Forelimb muscle (tissue), 1 donor: ENCODE measurements around the gene GUCD1. TPM values are rescaled to one million over a fixed set of nuclear protein-coding genes. Genes with fewer than 3 reads are reported as not detected.
"Not testable (repeated sequence)": the region's sequence is repeated elsewhere in the genome, so short reads cannot be mapped to it uniquely, and the experiment has no call there.

Experiments
- DNase-seq: peaks from one replicate; pipeline ENCODE4 v3.0.0-alpha.2; 2013; ENCODE audit warnings: low read depth
- polyA plus RNA-seq: library from polyadenylated mRNA; unstranded; fragments of 120-200 nt; gene quantifications from one replicate; pipeline ENCODE4 v1.2.1, GENCODE V29; 2013; ENCODE audit not compliant: insufficient read length

The GUCD1 gene
- polyA plus RNA-seq: 69.0 TPM

- no peak for DNase-seq
Measured at GRCh38 chr22:24554313-24555164, at the start of gene GUCD1. Gene GUCD1, minus strand, starts transcription at chr22:24555138. Its CDS starts 147 bp downstream, at chr22:24554991.

GRCh38 chr22:24603770-24604629, 49.1 kb upstream of the GUCD1 start:
- not testable (repeated sequence) for DNase-seq

- not testable (repeated sequence) for DNase-seq
Measured at GRCh38 chr22:24602847-24603769, 48.2 kb upstream of the GUCD1 start, which contains the start of gene GGT1. Gene GGT1, plus strand, starts transcription at chr22:24603193. Its CDS starts 7,889 bp downstream, at chr22:24611082.

GRCh38 chr22:24602105-24602749, 47.3 kb upstream of the GUCD1 start:
- not testable (repeated sequence) for DNase-seq

- no peak for DNase-seq
Measured at GRCh38 chr22:24601217-24602104, 46.5 kb upstream of the GUCD1 start.

- not testable (repeated sequence) for DNase-seq
Measured at GRCh38 chr22:24599958-24600715, 45.2 kb upstream of the GUCD1 start.

GRCh38 chr22:24599514-24599913, 44.6 kb upstream of the GUCD1 start:
- DNase-seq: no peak

GRCh38 chr22:24597076-24597475, 42.1 kb upstream of the GUCD1 start:
- DNase-seq: not testable (repeated sequence)

- DNase-seq: no peak
Measured at GRCh38 chr22:24595863-24596262, 40.9 kb upstream of the GUCD1 start.

GRCh38 chr22:24595228-24595627, 40.3 kb upstream of the GUCD1 start:
- DNase-seq: no peak

- no peak for DNase-seq
Measured at GRCh38 chr22:24594569-24595120, 39.7 kb upstream of the GUCD1 start.

GRCh38 chr22:24593836-24594568, 39.1 kb upstream of the GUCD1 start:
- DNase-seq: no peak

GRCh38 chr22:24593559-24593835, 38.6 kb upstream of the GUCD1 start:
- not testable (repeated sequence) for DNase-seq

GRCh38 chr22:24592851-24593558, 38.1 kb upstream of the GUCD1 start, which contains the start of gene LRRC75B:
Gene LRRC75B, minus strand, starts transcription at chr22:24593073. Its CDS starts 34 bp downstream, at chr22:24593039.
- DNase-seq: peak; percentile 24

GRCh38 chr22:24592058-24592850, 37.3 kb upstream of the GUCD1 start:
- no peak for DNase-seq

GRCh38 chr22:24591286-24591830, 36.4 kb upstream of the GUCD1 start:
- DNase-seq: no peak
